ENCODE data around the gene SYNGR3. TPM values are rescaled to one million over a fixed set of nuclear protein-coding genes. Genes with fewer than 3 reads are reported as not detected.

The SYNGR3 gene
- total and polyA plus RNA-seq, 2 of the 13 experiments (the other 11 are each of a cell fraction or from before 2014, with no cell fraction given), result 0.97 to 5.7 TPM

- no peak for FAIRE-seq
- Histone ChIP-seq H3K36me3 (replicated peaks in 1 of 2; ENCODE audit: control insufficient read depth in 1 of 2, insufficient read depth in 2 of 2, low read length in 2 of 2) (peaks cover 21 to 34% of the 10 kb centered on the region in 2 experiments; a peak in 3 of 5 replicates), H2AFZ (ENCODE audit: low read length) (no peak overlapping the region), H3K79me2 (ENCODE audit: insufficient read depth, low read length) (peaks cover 14% of the 10 kb centered on the region), H3K4me2 (ENCODE audit: low read depth, low read length) (no peak overlapping the region), H3K27me3 (ENCODE audit: control insufficient read depth in 1 of 2, insufficient read depth in 2 of 2, low read length in 2 of 2) (no peaks in the 10 kb centered on the region), H3K9me3 (ENCODE audit: low read length) (no peaks in the 10 kb centered on the region), H4K20me1 (ENCODE audit: insufficient read depth, low read length) (no peaks in the 10 kb centered on the region), H3K4me1 (ENCODE audit: insufficient read depth, low read length) (peaks cover 21% of the 10 kb centered on the region), H3K27ac (ENCODE audit: extremely low read length, insufficient read depth, low read length) (no peak overlapping the region), H3K9ac (ENCODE audit: insufficient read depth, low read depth, low read length) (no peak overlapping the region), H3K4me3 (replicated peaks in 1 of 3; ENCODE audit: insufficient read depth in 1 of 3, low read depth in 2 of 3, low read length in 3 of 3) (no peak overlapping the region; a peak in 1 of 6 replicates)
- ChIA-PET CTCF (ENCODE audit: low intra/inter-chr PET ratio, low total read pairs) (no interaction called here), POLR2A (interaction anchor here (0.8 kb wide), 1 partner anchor 10 kb away, joined by 5 read pairs; the partner anchor contains the start of gene RPS2)
- intact Hi-C loops (cut with micrococcal nuclease; ENCODE audit: unreplicated experiment) (no loop called here), in situ Hi-C loops (cut with HindIII; ENCODE audit: extremely low pct_ligation_motif_present, low pct_unique_long_range_greater_than_20kb) (no loop called here)
- no peak for ATAC-seq
- DNase-seq (ENCODE audit: low spot score), result no peak
- BruUV-seq (replicated peaks), result no TSS peak
- TF ChIP-seq THAP7 (CRISPR knock-in tag; IDR thresholded peaks at IDR 0.05) (no peak), RBFOX2 (IDR thresholded peaks at IDR 0.05; ENCODE audit: low read depth, low read length) (peak; percentile 29; the same call in 1 of the 2 replicates)
- 98% methylated on average over 28 of the region's 42 CpGs for WGBS (ENCODE audit: low lambda C conversion rate)
These were observed 15.4 kb upstream of the SYNGR3 start for GRCh38 chr16:1974157-1975070.

GRCh38 chr16:1975432-1976215 lies 14.1 kb upstream of the SYNGR3 start:
- intact Hi-C loops (cut with micrococcal nuclease; ENCODE audit: unreplicated experiment) (no loop called here), in situ Hi-C loops (cut with HindIII; ENCODE audit: extremely low pct_ligation_motif_present, low pct_unique_long_range_greater_than_20kb) (no loop called here)
- ATAC-seq, result no peak
- H3K79me2 ChIP-seq (ENCODE audit: insufficient read depth, low read length), result peaks cover 14% of the 10 kb centered on the region
- no peak for FAIRE-seq
- CTCF ChIA-PET (ENCODE audit: low intra/inter-chr PET ratio, low total read pairs), result no interaction called here
- H3K9me3 ChIP-seq (ENCODE audit: low read length), result no peaks in the 10 kb centered on the region
- no peaks in the 10 kb centered on the region for H4K20me1 ChIP-seq (ENCODE audit: insufficient read depth, low read length)
- H2AFZ ChIP-seq (ENCODE audit: low read length), result no peak overlapping the region
- no peaks in the 10 kb centered on the region for H3K27me3 ChIP-seq (ENCODE audit: control insufficient read depth in 1 of 2, insufficient read depth in 2 of 2, low read length in 2 of 2)
- TF ChIP-seq RBFOX2 (IDR thresholded peaks at IDR 0.05; ENCODE audit: low read depth, low read length) (0 out of 2 replicates have a peak, but pooled peaks have one; percentile 6), ZNF720 (CRISPR knock-in tag; IDR thresholded peaks at IDR 0.05) (no peak)
- no peak overlapping the region for H3K9ac ChIP-seq (ENCODE audit: insufficient read depth, low read depth, low read length)
- H3K4me3 ChIP-seq (replicated peaks in 1 of 3; ENCODE audit: insufficient read depth in 1 of 3, low read depth in 2 of 3, low read length in 3 of 3), result no peak overlapping the region
- H3K4me1 ChIP-seq (ENCODE audit: insufficient read depth, low read length), result peaks cover 17% of the 10 kb centered on the region
- 97% methylated on average over 28 of the region's 33 CpGs for WGBS (ENCODE audit: low lambda C conversion rate)
- no peak overlapping the region for H3K27ac ChIP-seq (ENCODE audit: extremely low read length, insufficient read depth, low read length)
- POLR2A ChIA-PET, result interaction anchor here (0.8 kb wide), 1 partner anchor 11 kb away, joined by 5 read pairs; the partner anchor contains the start of gene RPS2
- H3K36me3 ChIP-seq (replicated peaks in 1 of 2; ENCODE audit: control insufficient read depth in 1 of 2, insufficient read depth in 2 of 2, low read length in 2 of 2), result peaks cover 21 to 34% of the 10 kb centered on the region in 2 experiments; a peak in 3 of 5 replicates
- H3K4me2 ChIP-seq (ENCODE audit: low read depth, low read length), result no peak overlapping the region
- BruUV-seq (replicated peaks), result no TSS peak
- no peak for DNase-seq (ENCODE audit: low spot score)

Data from HepG2 (cell line).